HCT116 (cell line): ENCODE results near the gene SORBS1.

ENCODE experiments used
- CBX3 ChIP-seq: IDR thresholded peaks from 2 replicates; pipeline ENCODE4 v1.6.1; 2012; ENCODE audit warnings: low read depth
- EZH2 ChIP-seq: fragments of 200-600 bp; sonication (generic); IDR thresholded peaks from 2 replicates; pipeline ENCODE4 v1.6.1; 2017; ENCODE audit warnings: antibody characterized with exemption, mixed run types
- EZH2phosphoT487 ChIP-seq: fragments of 200-600 bp; IDR thresholded peaks from 2 replicates; pipeline ENCODE4 v1.6.1; 2018; ENCODE audit warnings: antibody characterized with exemption, borderline replicate concordance
- POLR2A ChIP-seq: IDR thresholded peaks from 2 replicates; pipeline ENCODE4 v1.7.0; 2011; ENCODE audit warnings: borderline replicate concordance; ENCODE audit not compliant: insufficient read depth, insufficient read length; ENCODE audit errors: extremely low read depth
- POLR2AphosphoS5 ChIP-seq: IDR thresholded peaks from 2 replicates; pipeline ENCODE4 v1.6.1; 2011; ENCODE audit warnings: mild to moderate bottlenecking, low read depth, low read length, moderate library complexity
- RAD21 ChIP-seq: IDR thresholded peaks from 2 replicates; pipeline ENCODE4 v1.6.1; 2012; ENCODE audit warnings: low read depth, mild to moderate bottlenecking
- SP1 ChIP-seq: IDR thresholded peaks from 2 replicates; pipeline ENCODE4 v1.6.1; 2012; ENCODE audit warnings: low read depth
- YY1 ChIP-seq: IDR thresholded peaks from 2 replicates; pipeline ENCODE4 v1.6.1; 2011; ENCODE audit warnings: low read length, low read depth, moderate library complexity, mild to moderate bottlenecking; ENCODE audit not compliant: insufficient replicate concordance; ENCODE audit errors: extremely low read depth
- ZFX ChIP-seq: fragments of 450-650 bp; IDR thresholded peaks from 2 replicates; pipeline ENCODE4 v1.6.1; 2017
- ZNF274 ChIP-seq: fragments of 200-500 bp; sonication (Bioruptor generic); IDR thresholded peaks from 2 replicates; pipeline ENCODE4 v1.6.1; 2014; ENCODE audit warnings: mild to moderate bottlenecking, low read depth, low read length, inconsistent platforms
- TF ChIP-seq, protein P1 (sequence below), 3 experiments: fragments of 200-600 bp in 1 of 3; sonication (generic) in 1 of 3; IDR thresholded peaks in 2 of 3; conservative IDR thresholded peaks in 1 of 3; 2 replicates each; pipeline ENCODE4 v1.5.1; 2012 to 2017; ENCODE audit warnings: low read depth in 2 of 3, low read length in 2 of 3, antibody characterized with exemption in 1 of 3, borderline replicate concordance in 1 of 3, control low read depth in 1 of 3, mild to moderate bottlenecking in 1 of 3, mixed read lengths in 1 of 3, mixed run types in 1 of 3, moderate library complexity in 1 of 3; ENCODE audit not compliant: insufficient read depth in 1 of 3
- TF ChIP-seq, protein P2 (sequence below): IDR thresholded peaks from 2 replicates; pipeline ENCODE4 v1.6.1; 2012; ENCODE audit warnings: low read depth

DNA sequence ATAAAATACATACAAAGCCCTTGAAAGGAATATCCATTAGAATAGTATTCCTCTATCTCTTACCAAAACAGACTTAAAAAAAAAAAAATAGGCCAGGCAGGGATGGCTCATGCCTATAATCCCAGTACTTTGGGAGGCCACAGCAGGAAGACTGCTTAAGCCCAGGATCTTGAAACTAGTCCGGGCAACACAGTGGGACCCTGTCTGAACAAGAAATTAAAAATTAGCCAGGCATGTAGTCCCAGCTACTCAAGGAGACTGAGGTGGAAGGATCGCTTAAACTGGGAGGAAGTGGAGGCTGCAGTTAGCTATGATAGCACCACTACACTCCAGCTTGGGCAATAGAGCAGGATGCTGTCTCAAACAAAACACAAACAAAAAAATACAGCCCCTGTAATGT, 280.0 kb downstream of the SORBS1 start:
- TF ChIP-seq POLR2A = no peak
- no peak for TF ChIP-seq SP1
- TF ChIP-seq, protein P1, sequence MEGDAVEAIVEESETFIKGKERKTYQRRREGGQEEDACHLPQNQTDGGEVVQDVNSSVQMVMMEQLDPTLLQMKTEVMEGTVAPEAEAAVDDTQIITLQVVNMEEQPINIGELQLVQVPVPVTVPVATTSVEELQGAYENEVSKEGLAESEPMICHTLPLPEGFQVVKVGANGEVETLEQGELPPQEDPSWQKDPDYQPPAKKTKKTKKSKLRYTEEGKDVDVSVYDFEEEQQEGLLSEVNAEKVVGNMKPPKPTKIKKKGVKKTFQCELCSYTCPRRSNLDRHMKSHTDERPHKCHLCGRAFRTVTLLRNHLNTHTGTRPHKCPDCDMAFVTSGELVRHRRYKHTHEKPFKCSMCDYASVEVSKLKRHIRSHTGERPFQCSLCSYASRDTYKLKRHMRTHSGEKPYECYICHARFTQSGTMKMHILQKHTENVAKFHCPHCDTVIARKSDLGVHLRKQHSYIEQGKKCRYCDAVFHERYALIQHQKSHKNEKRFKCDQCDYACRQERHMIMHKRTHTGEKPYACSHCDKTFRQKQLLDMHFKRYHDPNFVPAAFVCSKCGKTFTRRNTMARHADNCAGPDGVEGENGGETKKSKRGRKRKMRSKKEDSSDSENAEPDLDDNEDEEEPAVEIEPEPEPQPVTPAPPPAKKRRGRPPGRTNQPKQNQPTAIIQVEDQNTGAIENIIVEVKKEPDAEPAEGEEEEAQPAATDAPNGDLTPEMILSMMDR (IDR thresholded peaks at IDR 0.05 in 2 of 3, conservative IDR thresholded peaks at IDR 0.05 in 1 of 3; ENCODE audit: borderline replicate concordance in 1 of 3, insufficient read depth in 1 of 3, low read depth in 2 of 3, low read length in 2 of 3) = no peak
- TF ChIP-seq, protein P2, sequence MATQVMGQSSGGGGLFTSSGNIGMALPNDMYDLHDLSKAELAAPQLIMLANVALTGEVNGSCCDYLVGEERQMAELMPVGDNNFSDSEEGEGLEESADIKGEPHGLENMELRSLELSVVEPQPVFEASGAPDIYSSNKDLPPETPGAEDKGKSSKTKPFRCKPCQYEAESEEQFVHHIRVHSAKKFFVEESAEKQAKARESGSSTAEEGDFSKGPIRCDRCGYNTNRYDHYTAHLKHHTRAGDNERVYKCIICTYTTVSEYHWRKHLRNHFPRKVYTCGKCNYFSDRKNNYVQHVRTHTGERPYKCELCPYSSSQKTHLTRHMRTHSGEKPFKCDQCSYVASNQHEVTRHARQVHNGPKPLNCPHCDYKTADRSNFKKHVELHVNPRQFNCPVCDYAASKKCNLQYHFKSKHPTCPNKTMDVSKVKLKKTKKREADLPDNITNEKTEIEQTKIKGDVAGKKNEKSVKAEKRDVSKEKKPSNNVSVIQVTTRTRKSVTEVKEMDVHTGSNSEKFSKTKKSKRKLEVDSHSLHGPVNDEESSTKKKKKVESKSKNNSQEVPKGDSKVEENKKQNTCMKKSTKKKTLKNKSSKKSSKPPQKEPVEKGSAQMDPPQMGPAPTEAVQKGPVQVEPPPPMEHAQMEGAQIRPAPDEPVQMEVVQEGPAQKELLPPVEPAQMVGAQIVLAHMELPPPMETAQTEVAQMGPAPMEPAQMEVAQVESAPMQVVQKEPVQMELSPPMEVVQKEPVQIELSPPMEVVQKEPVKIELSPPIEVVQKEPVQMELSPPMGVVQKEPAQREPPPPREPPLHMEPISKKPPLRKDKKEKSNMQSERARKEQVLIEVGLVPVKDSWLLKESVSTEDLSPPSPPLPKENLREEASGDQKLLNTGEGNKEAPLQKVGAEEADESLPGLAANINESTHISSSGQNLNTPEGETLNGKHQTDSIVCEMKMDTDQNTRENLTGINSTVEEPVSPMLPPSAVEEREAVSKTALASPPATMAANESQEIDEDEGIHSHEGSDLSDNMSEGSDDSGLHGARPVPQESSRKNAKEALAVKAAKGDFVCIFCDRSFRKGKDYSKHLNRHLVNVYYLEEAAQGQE = no peak
- TF ChIP-seq CBX3 = no peak
- no peak for TF ChIP-seq EZH2phosphoT487
- TF ChIP-seq POLR2AphosphoS5 = no peak
- TF ChIP-seq ZNF274 = no peak
- TF ChIP-seq ZFX = no peak
- TF ChIP-seq EZH2 = no peak
- no peak for TF ChIP-seq RAD21
- TF ChIP-seq YY1 = no peak
